SU-DHL-6 (cell line): Measurements from ENCODE around the gene NEDD4.
"Not testable (repeated sequence)": the region's sequence is repeated elsewhere in the genome, so short reads cannot be mapped to it uniquely, and the experiment has no call there.

Experiments
- H2AFZ ChIP-seq: fragments of 200-600 bp; sonication (generic); 2 replicates; pipeline ENCODE4 v1.6.1; 2014; ENCODE audit warnings: low read depth, mild to moderate bottlenecking, moderate library complexity, mixed read lengths, antibody characterized with exemption, low read length; ENCODE audit not compliant: severe bottlenecking
- H3F3A ChIP-seq: fragments of 200-600 bp; shearing (Covaris generic); 2 replicates; pipeline ENCODE4 v1.6.0; 2016; ENCODE audit warnings: antibody characterized with exemption, mild to moderate bottlenecking; ENCODE audit not compliant: insufficient read depth
- H3K27ac ChIP-seq: fragments of 200-600 bp; sonication (generic); 2 replicates; pipeline ENCODE4 v1.5.1; 2016; ENCODE audit warnings: low read depth, mild to moderate bottlenecking, low read length, moderate library complexity, mixed read lengths
- H3K27me3 ChIP-seq: fragments of 200-600 bp; sonication (generic), shearing (Covaris generic); 2 replicates; pipeline ENCODE4 v1.6.0; 2014; ENCODE audit warnings: mild to moderate bottlenecking, low read length
- H3K36me3 ChIP-seq: fragments of 200-600 bp; sonication (generic); 2 replicates; pipeline ENCODE4 v1.6.1; 2014; ENCODE audit warnings: mild to moderate bottlenecking, low read length, mixed read lengths
- H3K4me2 ChIP-seq: fragments of 300-600, 200-600 bp; shearing (Covaris generic), sonication (generic); 2 replicates; pipeline ENCODE4 v1.6.0; 2014; ENCODE audit warnings: low read length, low read depth, mild to moderate bottlenecking; ENCODE audit not compliant: poor library complexity, severe bottlenecking
- H3K4me3 ChIP-seq: fragments of 200-600 bp; sonication (generic); 2 replicates; pipeline ENCODE4 v1.5.1; 2014; ENCODE audit warnings: antibody characterized with exemption, low read length, mild to moderate bottlenecking, mixed read lengths; ENCODE audit not compliant: insufficient read depth, poor library complexity, severe bottlenecking
- H3K79me2 ChIP-seq: fragments of 200-600 bp; sonication (generic); 2 replicates; pipeline ENCODE4 v1.6.1; 2014; ENCODE audit warnings: mild to moderate bottlenecking, low read length, moderate library complexity; ENCODE audit not compliant: insufficient read depth
- H3K9ac ChIP-seq: fragments of 200-600 bp; sonication (generic); 2 replicates; pipeline ENCODE4 v1.7.0; 2014; ENCODE audit warnings: mild to moderate bottlenecking, low read length
- H3K9me2 ChIP-seq: fragments of 200-600 bp; sonication (generic); replicated peaks from 2 replicates; pipeline ENCODE4 v1.6.1; 2014; ENCODE audit warnings: low read length; ENCODE audit not compliant: insufficient read depth
- H3K9me3 ChIP-seq: fragments of 200-600 bp; sonication (generic); 2 replicates; pipeline ENCODE4 v1.6.1; 2014; ENCODE audit warnings: low read length, mixed read lengths; ENCODE audit not compliant: insufficient read depth
- H4K20me1 ChIP-seq: fragments of 200-600 bp; sonication (generic); 2 replicates; pipeline ENCODE4 v1.6.1; 2014; ENCODE audit warnings: low read depth, mild to moderate bottlenecking, antibody characterized with exemption, low read length, moderate library complexity, mixed read lengths
- EZH2phosphoT487 ChIP-seq: fragments of 200-600 bp; sonication (generic), shearing (Covaris generic); conservative IDR thresholded peaks from 2 replicates; pipeline ENCODE4 v1.6.1; 2018; ENCODE audit warnings: mild to moderate bottlenecking, antibody characterized with exemption, low read length, moderate library complexity, mixed read lengths
- TF ChIP-seq, protein P1 (sequence below): fragments of 200-600 bp; sonication (generic); IDR thresholded peaks from one replicate; pipeline ENCODE4 v1.5.1; 2017; ENCODE audit warnings: antibody characterized with exemption, mild to moderate bottlenecking, low read length, moderate library complexity; ENCODE audit not compliant: insufficient read depth, poor library complexity, severe bottlenecking

Gene NEDD4

DNA sequence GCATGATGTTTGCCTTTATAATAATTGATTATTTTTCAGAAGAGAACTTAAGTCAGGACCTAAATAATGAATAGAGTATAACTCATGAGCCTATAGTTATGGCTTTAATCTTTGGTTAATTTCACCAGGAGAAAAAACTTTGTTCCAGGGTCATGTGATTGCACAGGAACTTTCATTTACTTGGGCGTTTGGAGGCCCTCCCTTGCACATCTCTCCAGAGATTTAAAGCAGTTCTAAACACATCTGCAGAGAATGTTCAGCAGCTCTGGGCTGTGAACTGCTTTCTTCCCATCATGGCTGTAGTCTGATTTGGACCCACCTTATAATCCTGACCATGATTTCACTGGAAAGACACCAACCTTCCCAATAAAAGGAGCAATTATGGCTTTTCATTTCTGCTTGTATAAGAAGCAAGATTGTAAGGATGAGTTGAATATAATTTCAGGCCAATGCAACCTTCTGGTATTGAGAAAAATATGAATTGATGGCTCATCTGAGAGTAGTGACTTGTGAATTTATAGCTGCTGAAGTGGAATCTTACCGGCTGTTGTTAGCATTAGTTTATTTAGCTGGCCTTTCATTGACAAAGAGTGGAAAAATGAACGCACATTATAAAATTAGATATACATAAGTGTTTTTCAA is 169.6 kb downstream of the NEDD4 start:
- H3K9me2 ChIP-seq = no peaks in the 10 kb centered on the region

DNA sequence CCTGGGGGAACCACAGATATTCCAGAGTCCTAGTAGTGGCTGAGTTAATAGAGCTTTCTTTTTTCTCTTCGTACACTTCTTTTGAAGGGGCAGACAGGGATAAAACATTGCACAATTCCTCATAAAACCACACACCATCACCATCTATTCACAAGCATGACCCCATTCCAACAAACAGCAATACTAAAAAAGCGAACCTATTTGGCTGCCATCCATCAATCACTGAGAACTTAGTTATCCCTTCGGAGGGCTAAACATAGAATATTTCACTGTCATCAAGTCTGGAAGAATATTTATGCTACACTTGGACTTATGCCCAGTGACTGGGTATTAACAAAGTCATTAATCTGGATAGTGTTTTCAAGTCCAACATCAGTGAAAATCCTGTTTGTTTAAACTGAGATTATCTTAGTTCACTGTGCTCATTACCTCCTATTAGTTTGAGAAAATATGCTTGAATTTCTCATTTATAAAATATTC is 170.2 kb downstream of the NEDD4 start:
- Histone ChIP-seq H2AFZ (no peak overlapping the region), H3K9ac (no peak overlapping the region), H4K20me1 (no peaks in the 10 kb centered on the region), H3K4me3 (no peak overlapping the region), H3F3A (no peaks in the 10 kb centered on the region), H3K27me3 (no peaks in the 10 kb centered on the region), H3K79me2 (no peaks in the 10 kb centered on the region), H3K36me3 (no peaks in the 10 kb centered on the region), H3K27ac (no peak overlapping the region), H3K9me2 (no peaks in the 10 kb centered on the region), H3K4me2 (no peak overlapping the region), H3K9me3 (no peaks in the 10 kb centered on the region)
- TF ChIP-seq, protein P1, sequence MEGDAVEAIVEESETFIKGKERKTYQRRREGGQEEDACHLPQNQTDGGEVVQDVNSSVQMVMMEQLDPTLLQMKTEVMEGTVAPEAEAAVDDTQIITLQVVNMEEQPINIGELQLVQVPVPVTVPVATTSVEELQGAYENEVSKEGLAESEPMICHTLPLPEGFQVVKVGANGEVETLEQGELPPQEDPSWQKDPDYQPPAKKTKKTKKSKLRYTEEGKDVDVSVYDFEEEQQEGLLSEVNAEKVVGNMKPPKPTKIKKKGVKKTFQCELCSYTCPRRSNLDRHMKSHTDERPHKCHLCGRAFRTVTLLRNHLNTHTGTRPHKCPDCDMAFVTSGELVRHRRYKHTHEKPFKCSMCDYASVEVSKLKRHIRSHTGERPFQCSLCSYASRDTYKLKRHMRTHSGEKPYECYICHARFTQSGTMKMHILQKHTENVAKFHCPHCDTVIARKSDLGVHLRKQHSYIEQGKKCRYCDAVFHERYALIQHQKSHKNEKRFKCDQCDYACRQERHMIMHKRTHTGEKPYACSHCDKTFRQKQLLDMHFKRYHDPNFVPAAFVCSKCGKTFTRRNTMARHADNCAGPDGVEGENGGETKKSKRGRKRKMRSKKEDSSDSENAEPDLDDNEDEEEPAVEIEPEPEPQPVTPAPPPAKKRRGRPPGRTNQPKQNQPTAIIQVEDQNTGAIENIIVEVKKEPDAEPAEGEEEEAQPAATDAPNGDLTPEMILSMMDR = no peak
- TF ChIP-seq EZH2phosphoT487 = no peak

More for the DNA sequence above, 169.6 kb downstream of the NEDD4 start:
- no peak overlapping the region for H3K4me2 ChIP-seq
- no peak for TF ChIP-seq EZH2phosphoT487
- TF ChIP-seq, protein P1 = no peak
- H3K36me3 ChIP-seq = no peaks in the 10 kb centered on the region
- no peaks in the 10 kb centered on the region for H3K9me3 ChIP-seq
- no peak overlapping the region for H3K9ac ChIP-seq
- no peak overlapping the region for H3K4me3 ChIP-seq
- no peaks in the 10 kb centered on the region for H4K20me1 ChIP-seq
- H3K79me2 ChIP-seq = no peaks in the 10 kb centered on the region
- no peak overlapping the region for H3K27ac ChIP-seq
- H3F3A ChIP-seq = no peaks in the 10 kb centered on the region
- H2AFZ ChIP-seq = no peak overlapping the region
- no peaks in the 10 kb centered on the region for H3K27me3 ChIP-seq

DNA sequence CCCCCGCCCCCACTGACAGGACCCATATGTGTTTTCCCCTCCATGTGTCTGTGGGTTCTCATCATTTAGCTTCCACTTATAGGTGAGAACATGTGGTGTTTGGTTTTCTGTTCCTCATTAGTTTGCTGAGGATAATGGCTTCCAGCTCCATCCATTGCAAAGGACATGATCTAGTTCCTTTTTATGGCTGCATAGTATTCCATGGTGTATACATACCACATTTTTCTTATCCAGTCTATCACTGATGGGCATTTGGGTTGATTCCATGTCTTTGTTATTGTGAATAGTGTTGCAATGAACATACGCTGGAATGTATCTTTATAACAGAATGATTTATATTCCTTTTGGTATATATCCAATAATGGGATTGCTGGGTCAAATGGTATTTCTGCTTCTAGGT is 171.7 kb downstream of the NEDD4 start:
- not testable (repeated sequence) for H3K36me3 ChIP-seq, H3K9me2 ChIP-seq, H3K9ac ChIP-seq, H3K27ac ChIP-seq, H3K27me3 ChIP-seq, H4K20me1 ChIP-seq, H3K4me2 ChIP-seq, H3K79me2 ChIP-seq, H2AFZ ChIP-seq, H3K4me3 ChIP-seq, H3F3A ChIP-seq, H3K9me3 ChIP-seq

DNA sequence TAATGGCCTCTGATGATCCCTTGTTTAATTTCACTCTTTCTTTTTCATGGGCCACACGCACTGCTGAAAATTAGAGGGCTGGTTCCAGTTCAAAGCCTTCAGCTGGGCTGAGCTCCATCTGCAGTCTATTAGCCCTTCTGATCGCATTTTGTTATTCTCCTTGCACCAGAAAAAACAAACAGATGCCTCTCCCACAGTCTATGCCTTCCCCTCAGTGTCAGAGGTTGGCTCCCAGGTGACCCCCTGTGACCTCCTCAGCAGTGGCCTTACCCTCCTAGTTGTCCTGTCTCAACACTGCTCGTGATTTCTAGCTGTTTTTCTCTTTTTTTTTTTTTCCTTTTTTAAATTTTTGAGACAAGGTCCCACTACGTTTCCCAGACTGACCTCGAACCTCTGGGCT is 173.4 kb downstream of the NEDD4 start:
- H3K4me2 ChIP-seq = no peak overlapping the region
- no peaks in the 10 kb centered on the region for H3K79me2 ChIP-seq
- no peak overlapping the region for H3K9ac ChIP-seq
- H3K9me2 ChIP-seq = no peaks in the 10 kb centered on the region
- no peaks in the 10 kb centered on the region for H3F3A ChIP-seq
- TF ChIP-seq, protein P1 = no peak
- no peak for TF ChIP-seq EZH2phosphoT487
- no peak overlapping the region for H2AFZ ChIP-seq
- no peaks in the 10 kb centered on the region for H3K27me3 ChIP-seq
- H3K36me3 ChIP-seq = no peaks in the 10 kb centered on the region
- no peak overlapping the region for H3K4me3 ChIP-seq
- H3K27ac ChIP-seq = no peak overlapping the region
- no peaks in the 10 kb centered on the region for H4K20me1 ChIP-seq
- H3K9me3 ChIP-seq = no peaks in the 10 kb centered on the region
